ENCODE data around the gene UGGT1. TPM values are rescaled to one million over a fixed set of nuclear protein-coding genes. Genes with fewer than 3 reads are reported as not detected.
"Not testable (repeated sequence)": the region's sequence is repeated elsewhere in the genome, so short reads cannot be mapped to it uniquely, and the experiment has no call there.

Gene UGGT1
- total RNA-seq, 1 experiment from 2014 or later = 18.1 TPM

GRCh38 chr2:128199141-128199540 lies 108.1 kb downstream of the UGGT1 start:
- in situ Hi-C loops (cut with HindIII; ENCODE audit: low sequenced_read_pairs) = no loop called here

GRCh38 chr2:128202791-128203190 lies 111.8 kb downstream of the UGGT1 start:
- DNase-seq (ENCODE audit: low spot score) = no peak
- in situ Hi-C loops (cut with HindIII; ENCODE audit: low sequenced_read_pairs) = no loop called here

More at GRCh38 chr2:128199141-128199540, 108.1 kb downstream of the UGGT1 start:
- DNase-seq (ENCODE audit: low spot score) = no peak

GRCh38 chr2:128206245-128206644 lies 115.2 kb downstream of the UGGT1 start:
- in situ Hi-C loops (cut with HindIII; ENCODE audit: low sequenced_read_pairs) = no loop called here
- no peak for DNase-seq (ENCODE audit: low spot score)

GRCh38 chr2:128208023-128208422 lies 117.0 kb downstream of the UGGT1 start:
- DNase-seq (ENCODE audit: low spot score) = no peak
- in situ Hi-C loops (cut with HindIII; ENCODE audit: low sequenced_read_pairs) = no loop called here

- DNase-seq (ENCODE audit: low spot score); in situ Hi-C loops (cut with HindIII; ENCODE audit: low sequenced_read_pairs): not testable (repeated sequence)
Observed at GRCh38 chr2:128208631-128209324, 117.8 kb downstream of the UGGT1 start.

- in situ Hi-C loops (cut with HindIII; ENCODE audit: low sequenced_read_pairs) = no loop called here
- DNase-seq (ENCODE audit: low spot score) = no peak
Observed at GRCh38 chr2:128214251-128214650, 123.3 kb downstream of the UGGT1 start.

- in situ Hi-C loops (cut with HindIII; ENCODE audit: low sequenced_read_pairs) = no loop called here
- no peak for DNase-seq (ENCODE audit: low spot score)
Observed at GRCh38 chr2:128214866-128215460, 124.0 kb downstream of the UGGT1 start.

- DNase-seq (ENCODE audit: low spot score) = no peak
- in situ Hi-C loops (cut with HindIII; ENCODE audit: low sequenced_read_pairs) = no loop called here
Observed at GRCh38 chr2:128215897-128216642, 125.1 kb downstream of the UGGT1 start.

GRCh38 chr2:128217671-128218070 lies 126.7 kb downstream of the UGGT1 start:
- no peak for DNase-seq (ENCODE audit: low spot score)
- in situ Hi-C loops (cut with HindIII; ENCODE audit: low sequenced_read_pairs) = no loop called here

GRCh38 chr2:128219891-128220290 lies 128.9 kb downstream of the UGGT1 start:
- in situ Hi-C loops (cut with HindIII; ENCODE audit: low sequenced_read_pairs) = no loop called here

GRCh38 chr2:128227862-128228261 lies 136.9 kb downstream of the UGGT1 start:
- DNase-seq (ENCODE audit: low spot score) = no peak
- in situ Hi-C loops (cut with HindIII; ENCODE audit: low sequenced_read_pairs) = no loop called here

More at GRCh38 chr2:128219891-128220290, 128.9 kb downstream of the UGGT1 start:
- no peak for DNase-seq (ENCODE audit: low spot score)

GRCh38 chr2:128228894-128229293 lies 137.9 kb downstream of the UGGT1 start:
- in situ Hi-C loops (cut with HindIII; ENCODE audit: low sequenced_read_pairs) = no loop called here
- DNase-seq (ENCODE audit: low spot score) = no peak

- in situ Hi-C loops (cut with HindIII; ENCODE audit: low sequenced_read_pairs) = no loop called here
- peak; percentile 87 for DNase-seq (ENCODE audit: low spot score)
Observed at GRCh38 chr2:128232965-128233789, 142.2 kb downstream of the UGGT1 start.

GRCh38 chr2:128233790-128234395 lies 142.9 kb downstream of the UGGT1 start:
- in situ Hi-C loops (cut with HindIII; ENCODE audit: low sequenced_read_pairs) = no loop called here
- DNase-seq (ENCODE audit: low spot score) = no peak

GRCh38 chr2:128234613-128235012 lies 143.6 kb downstream of the UGGT1 start:
- in situ Hi-C loops (cut with HindIII; ENCODE audit: low sequenced_read_pairs) = no loop called here
- no peak for DNase-seq (ENCODE audit: low spot score)

- DNase-seq (ENCODE audit: low spot score) = no peak
- in situ Hi-C loops (cut with HindIII; ENCODE audit: low sequenced_read_pairs) = no loop called here
Observed at GRCh38 chr2:128235581-128235980, 144.6 kb downstream of the UGGT1 start.

GRCh38 chr2:128236491-128237035 lies 145.6 kb downstream of the UGGT1 start:
- no peak for DNase-seq (ENCODE audit: low spot score)
- in situ Hi-C loops (cut with HindIII; ENCODE audit: low sequenced_read_pairs) = no loop called here

- in situ Hi-C loops (cut with HindIII; ENCODE audit: low sequenced_read_pairs) = no loop called here
- DNase-seq (ENCODE audit: low spot score) = peak; percentile 42
Observed at GRCh38 chr2:128237081-128237534, 146.1 kb downstream of the UGGT1 start.
